Measurements from ENCODE around the gene NMU.

DNA sequence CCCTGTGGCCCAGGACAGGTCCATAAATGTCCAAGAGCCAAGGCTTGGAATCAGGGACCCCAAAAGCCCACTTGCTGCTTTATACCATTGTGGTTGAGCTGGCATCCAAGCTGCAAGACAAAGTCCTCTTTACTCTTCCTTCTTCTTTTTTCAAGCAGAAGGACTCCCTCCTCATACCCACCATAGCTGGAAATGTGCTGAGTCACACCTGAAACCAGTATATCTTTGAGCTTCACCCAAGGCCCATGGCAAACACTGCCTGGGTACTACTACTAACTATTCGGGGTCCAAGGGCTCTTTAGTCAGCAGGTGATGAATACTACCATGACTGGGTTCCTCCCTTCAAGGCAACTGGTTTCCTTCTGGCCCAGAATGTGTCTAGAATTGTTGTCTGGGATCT is 37.3 kb upstream of the NMU start:
- no peak for TF ChIP-seq POLR2A (IDR thresholded peaks at IDR 0.05; ENCODE audit: extremely low read depth, insufficient read length)
- TF ChIP-seq, protein P1, sequence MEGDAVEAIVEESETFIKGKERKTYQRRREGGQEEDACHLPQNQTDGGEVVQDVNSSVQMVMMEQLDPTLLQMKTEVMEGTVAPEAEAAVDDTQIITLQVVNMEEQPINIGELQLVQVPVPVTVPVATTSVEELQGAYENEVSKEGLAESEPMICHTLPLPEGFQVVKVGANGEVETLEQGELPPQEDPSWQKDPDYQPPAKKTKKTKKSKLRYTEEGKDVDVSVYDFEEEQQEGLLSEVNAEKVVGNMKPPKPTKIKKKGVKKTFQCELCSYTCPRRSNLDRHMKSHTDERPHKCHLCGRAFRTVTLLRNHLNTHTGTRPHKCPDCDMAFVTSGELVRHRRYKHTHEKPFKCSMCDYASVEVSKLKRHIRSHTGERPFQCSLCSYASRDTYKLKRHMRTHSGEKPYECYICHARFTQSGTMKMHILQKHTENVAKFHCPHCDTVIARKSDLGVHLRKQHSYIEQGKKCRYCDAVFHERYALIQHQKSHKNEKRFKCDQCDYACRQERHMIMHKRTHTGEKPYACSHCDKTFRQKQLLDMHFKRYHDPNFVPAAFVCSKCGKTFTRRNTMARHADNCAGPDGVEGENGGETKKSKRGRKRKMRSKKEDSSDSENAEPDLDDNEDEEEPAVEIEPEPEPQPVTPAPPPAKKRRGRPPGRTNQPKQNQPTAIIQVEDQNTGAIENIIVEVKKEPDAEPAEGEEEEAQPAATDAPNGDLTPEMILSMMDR (IDR thresholded peaks at IDR 0.05; ENCODE audit: low read depth, low read length) = no peak
- TF ChIP-seq MYC (IDR thresholded peaks at IDR 0.05; ENCODE audit: low read depth, low read length) = no peak

Measured in NB4 (cell line).